Activated gamma-delta T cell (primary cell): ENCODE data around the gene ADCY4.
"Not testable (repeated sequence)": the region's sequence is repeated elsewhere in the genome, so short reads cannot be mapped to it uniquely, and the experiment has no call there.

Experiments used
- DNase-seq: peaks from one replicate; lab custom pipeline; 2025; lab: John Stamatoyannopoulos, UW

The ADCY4 gene

GRCh38 chr14:24366721-24367513 lies 32.0 kb upstream of the ADCY4 start:
- DNase-seq = no peak

GRCh38 chr14:24366413-24366720 lies 31.5 kb upstream of the ADCY4 start:
- no peak for DNase-seq

GRCh38 chr14:24365600-24366412 lies 30.9 kb upstream of the ADCY4 start:
- DNase-seq = no peak

- DNase-seq = no peak
These were observed 30.0 kb upstream of the ADCY4 start for GRCh38 chr14:24364841-24365240.

- no peak for DNase-seq
These were observed 28.5 kb upstream of the ADCY4 start for GRCh38 chr14:24363401-24363800.

- no peak for DNase-seq
These were observed 27.5 kb upstream of the ADCY4 start for GRCh38 chr14:24362241-24362960.

GRCh38 chr14:24361326-24361725 lies 26.5 kb upstream of the ADCY4 start:
- no peak for DNase-seq

GRCh38 chr14:24360281-24360680 lies 25.4 kb upstream of the ADCY4 start:
- DNase-seq = no peak

- DNase-seq = no peak
These were observed 21.3 kb upstream of the ADCY4 start for GRCh38 chr14:24356208-24356607.

- no peak for DNase-seq
These were observed 20.1 kb upstream of the ADCY4 start for GRCh38 chr14:24355009-24355408.

GRCh38 chr14:24354482-24354825 lies 19.6 kb upstream of the ADCY4 start:
- not testable (repeated sequence) for DNase-seq

- no peak for DNase-seq
These were observed 18.9 kb upstream of the ADCY4 start for GRCh38 chr14:24353559-24354481.

- no peak for DNase-seq
These were observed 16.6 kb upstream of the ADCY4 start for GRCh38 chr14:24351517-24351916.

GRCh38 chr14:24349742-24350141 lies 14.9 kb upstream of the ADCY4 start:
- DNase-seq = no peak

- DNase-seq = no peak
These were observed 13.3 kb upstream of the ADCY4 start for GRCh38 chr14:24348186-24348585.

GRCh38 chr14:24347134-24347533 lies 12.3 kb upstream of the ADCY4 start:
- no peak for DNase-seq

- DNase-seq = no peak
These were observed 9.2 kb upstream of the ADCY4 start for GRCh38 chr14:24343795-24344660.

GRCh38 chr14:24342889-24343288 lies 8.0 kb upstream of the ADCY4 start:
- DNase-seq = no peak

GRCh38 chr14:24340606-24341005 lies 5.7 kb upstream of the ADCY4 start:
- no peak for DNase-seq

GRCh38 chr14:24339284-24340151 lies 4.6 kb upstream of the ADCY4 start, which contains the start of gene RIPK3:
RIPK3 (minus strand) TSS chr14:24339991; CDS start chr14:24339826, 165 bp downstream.
- peak; percentile 21 for DNase-seq
